Measurements from ENCODE around the gene CCND3.

Gene CCND3

DNA sequence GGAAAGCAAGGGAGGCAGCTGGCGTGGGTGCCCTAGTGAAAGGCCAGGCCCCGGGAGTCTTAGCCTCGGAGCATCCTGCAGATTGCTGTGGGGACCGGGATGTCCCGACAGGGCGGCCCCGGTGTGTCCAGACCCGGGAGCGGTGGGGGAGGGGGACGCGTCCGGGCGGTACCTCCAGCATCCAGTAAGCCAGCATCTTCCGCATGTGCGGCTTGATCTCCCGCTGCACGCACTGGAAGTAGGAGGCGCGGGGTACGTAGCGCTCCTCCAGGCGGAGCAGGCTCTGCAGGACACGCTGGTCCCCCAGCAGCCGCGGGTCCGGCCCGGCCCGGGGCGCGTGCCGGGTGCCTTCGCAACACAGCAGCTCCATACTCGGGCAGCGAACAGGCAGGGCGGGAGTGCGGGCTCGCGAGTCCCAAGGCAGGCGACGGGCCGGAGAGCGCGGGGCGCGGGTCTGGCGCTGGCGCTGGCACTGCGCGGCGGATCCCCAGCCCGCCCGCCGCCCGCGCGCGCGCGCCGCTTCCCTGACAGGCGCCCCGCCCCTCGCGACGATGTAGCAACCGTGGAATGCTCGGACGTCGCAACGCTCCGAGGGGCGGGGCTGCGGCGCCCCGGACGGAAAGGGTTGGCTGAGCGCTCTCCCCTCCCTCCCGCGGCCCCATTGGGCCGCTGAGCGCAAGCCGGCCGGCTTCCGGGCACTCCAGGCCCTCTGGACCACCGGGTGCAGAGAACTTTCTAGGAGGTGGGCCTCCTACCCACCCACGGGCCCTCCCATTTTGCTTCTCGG, at the start of gene CCND3:
TSS of gene CCND3 (minus strand) at position 529 of the 787 bp plus-strand sequence. CDS start at position 370, 159 bp downstream.
- peak; percentile 43 for DNase-seq

DNA sequence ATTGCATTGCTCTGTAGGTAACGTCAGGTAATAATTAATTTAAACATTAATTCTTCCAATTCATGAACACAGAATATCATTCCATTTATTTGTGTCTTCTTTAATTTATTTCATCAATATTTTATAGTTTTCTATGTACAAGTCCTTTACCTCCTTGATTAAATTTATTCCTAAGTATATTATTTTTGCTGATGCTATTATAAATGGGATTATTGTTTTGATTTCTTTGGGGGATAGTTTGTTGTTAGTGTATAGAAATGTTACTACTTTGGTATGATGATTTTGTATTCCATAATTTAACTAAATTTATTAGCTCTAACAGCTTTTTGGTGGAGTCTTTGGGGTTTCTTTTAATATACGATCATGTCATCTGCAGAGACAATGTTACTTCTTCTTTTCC, 44.7 kb upstream of the CCND3 start:
- no peak for DNase-seq

DNA sequence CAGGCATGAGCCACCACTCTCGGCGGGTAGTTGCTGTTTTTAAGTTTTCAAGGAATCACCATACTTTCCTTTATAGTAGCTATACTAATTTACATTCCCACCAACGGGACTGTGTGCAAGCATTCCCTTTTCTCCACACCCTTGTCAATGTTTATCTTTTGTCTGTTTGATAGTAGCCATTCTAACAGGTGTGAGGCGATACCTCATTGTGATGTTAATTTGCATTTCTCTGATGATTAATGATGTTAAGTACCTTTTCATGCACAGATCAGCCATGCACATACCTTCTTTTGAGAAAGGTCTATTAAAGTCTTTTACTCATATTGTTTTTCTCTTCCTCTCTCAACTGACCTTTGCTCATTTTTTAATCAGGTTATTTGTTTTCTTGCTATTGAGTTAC, 43.0 kb upstream of the CCND3 start:
- DNase-seq, result no peak

DNA sequence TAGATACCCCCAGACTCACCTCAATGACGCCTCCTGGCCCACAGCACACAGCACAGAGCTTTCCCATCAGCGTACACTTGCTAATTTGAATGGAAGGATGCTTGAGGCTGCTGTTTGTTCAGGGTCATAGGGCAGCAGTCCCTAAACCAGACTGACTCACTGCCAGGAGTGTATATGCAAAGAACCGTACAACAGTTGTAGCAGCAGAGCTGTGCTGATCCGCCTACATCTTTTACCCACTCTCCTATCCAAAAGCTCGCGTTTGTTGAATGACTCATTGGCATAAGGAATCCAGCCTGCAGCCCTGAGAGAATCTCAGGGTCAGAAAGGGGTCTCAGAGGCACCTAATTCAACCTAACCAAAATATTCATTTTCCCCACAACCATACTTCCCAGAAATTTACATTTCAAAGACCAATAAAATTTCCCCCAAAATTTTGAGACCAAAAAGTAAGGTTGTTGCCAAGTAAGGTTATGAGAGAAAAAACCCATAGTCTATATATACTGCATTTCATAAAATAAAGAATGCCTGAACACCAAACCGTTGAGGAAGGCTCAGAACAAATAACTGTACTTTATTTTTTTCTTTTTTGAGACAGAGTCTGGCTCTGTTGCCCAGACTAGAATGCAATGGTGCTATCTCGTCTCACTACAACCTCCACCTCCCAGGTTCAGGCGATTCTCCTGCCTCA, 35.3 kb upstream of the CCND3 start:
- no peak for DNase-seq

DNA sequence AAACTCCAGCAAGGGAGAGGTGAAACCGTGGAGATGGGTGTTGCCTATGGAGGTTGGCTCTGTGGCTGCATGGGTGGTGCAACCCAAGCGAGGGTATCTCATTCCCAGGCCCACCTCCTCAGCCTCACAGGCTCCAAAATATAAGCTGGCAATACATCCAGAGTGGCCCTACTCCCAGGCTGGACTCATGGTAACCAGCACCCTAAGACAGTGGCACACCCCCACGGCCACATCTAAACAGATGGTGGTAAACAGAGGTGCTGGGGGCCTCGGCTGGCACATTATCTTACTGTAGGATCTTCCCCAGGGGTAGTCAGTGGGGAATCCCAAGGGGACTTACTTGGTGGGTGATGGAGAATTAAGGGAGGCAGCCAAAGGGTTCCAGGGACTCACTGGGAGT, 33.7 kb upstream of the CCND3 start:
- DNase-seq, result no peak

GRCh38 chr6:41974281-41974825, 32.7 kb upstream of the CCND3 start:
- no peak for DNase-seq

- no peak for DNase-seq
Measured at GRCh38 chr6:41972826-41973225, 31.2 kb upstream of the CCND3 start.

DNA sequence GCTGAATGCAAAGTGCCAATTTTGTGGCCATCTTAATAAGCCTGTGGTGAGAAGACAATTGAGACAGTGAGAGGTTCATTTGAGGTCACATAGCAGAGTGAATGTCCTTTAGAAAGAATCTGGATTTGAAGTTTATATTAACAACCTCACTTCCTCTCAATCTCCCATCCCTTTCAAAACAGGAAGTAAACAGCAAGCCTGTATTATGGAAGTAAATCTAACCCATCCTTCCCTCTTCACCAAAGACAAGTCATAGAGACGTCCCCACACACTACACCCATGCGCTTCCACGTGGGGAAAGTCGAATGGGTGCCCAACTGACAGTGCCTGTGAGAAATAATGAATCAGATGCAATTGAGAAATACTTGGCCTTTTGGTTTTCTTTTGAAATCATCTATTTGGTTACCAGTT, 28.8 kb upstream of the CCND3 start:
- no peak for DNase-seq

DNA sequence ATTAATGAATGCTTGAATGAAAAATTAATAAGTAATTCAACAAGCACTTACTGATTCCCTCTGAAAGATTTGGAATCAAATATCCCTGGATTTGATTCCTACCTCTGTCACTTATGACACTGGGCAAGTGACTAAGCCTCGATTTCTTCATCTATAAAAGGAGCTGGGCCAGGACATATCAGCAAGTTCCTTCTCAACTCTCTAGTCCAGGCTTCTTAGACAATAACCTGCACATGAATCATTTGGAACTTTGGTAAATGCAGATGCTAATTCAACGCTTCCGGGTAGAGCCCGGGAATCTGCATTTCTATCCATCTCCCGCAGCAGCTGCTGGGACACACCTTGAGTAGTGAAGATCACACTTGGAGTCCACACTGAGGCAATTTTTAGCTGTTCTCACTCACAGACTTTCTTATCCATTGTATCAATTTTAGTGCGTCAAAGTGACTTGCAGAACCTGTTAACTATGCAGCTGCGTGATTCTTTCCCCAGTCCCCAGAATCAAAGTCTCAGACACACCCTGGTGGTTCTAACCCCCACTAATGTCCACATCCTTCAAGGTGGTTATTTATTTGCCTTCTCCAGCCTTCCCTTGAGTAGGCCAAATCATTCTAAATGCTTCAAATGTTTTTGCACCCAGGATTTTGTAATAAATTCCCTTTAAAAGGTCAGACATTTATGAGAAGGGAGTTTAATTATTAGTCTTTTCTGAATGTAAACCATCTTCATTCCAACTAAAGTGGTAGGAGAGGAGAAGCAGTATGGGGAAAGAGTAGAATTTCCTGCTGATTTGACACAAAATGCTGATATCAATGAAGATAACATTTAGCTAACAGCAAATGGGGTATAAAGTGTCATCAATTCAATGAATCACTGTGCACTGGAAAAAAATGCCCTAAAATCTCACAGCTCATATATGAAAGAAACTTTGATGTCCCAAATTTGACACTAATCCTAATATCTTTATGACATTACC, 26.0 kb upstream of the CCND3 start:
- no peak for DNase-seq

DNA sequence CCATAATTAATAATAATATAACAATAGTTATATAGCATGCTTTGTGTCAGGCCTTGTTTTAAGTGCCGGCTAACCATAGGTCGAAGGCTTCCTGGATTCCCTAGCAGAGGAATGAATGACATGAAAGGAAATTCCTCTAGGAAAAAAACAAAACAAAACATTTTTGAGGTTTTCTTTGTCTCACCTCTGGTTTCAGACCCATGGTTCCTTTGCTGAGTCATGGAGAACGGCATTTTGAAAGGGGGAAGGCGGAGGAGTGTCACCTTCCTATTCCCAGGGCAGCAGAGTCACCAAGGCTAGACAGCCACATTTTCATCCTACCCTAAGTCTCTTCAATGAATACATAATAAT, 25.3 kb upstream of the CCND3 start:
- no peak for DNase-seq

GRCh38 chr6:41966214-41966920, 24.8 kb upstream of the CCND3 start:
- DNase-seq, result no peak

- no peak for DNase-seq
Measured at GRCh38 chr6:41965429-41966213, 24.0 kb upstream of the CCND3 start.

- DNase-seq, result no peak
Measured at GRCh38 chr6:41964201-41964887, 22.7 kb upstream of the CCND3 start.

DNA sequence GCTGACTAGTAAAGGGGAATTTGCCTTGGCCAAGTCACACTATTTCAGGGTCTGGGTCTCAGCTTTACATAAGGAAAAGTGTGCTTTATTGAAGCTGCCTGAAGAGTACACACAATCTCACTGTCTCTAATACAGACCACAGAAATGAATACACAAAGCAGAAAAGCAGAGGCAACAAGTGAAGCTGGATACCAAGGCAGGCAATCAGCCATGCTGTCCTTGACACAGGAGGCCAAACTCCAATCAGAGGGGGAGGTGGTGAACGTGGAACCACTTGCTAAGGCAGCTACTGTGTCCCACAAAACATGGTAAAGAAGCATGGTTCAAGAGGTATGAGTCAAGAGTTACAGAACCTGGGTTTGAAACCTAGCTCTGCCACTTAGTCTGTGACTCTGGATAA, 21.8 kb upstream of the CCND3 start:
- no peak for DNase-seq

DNA sequence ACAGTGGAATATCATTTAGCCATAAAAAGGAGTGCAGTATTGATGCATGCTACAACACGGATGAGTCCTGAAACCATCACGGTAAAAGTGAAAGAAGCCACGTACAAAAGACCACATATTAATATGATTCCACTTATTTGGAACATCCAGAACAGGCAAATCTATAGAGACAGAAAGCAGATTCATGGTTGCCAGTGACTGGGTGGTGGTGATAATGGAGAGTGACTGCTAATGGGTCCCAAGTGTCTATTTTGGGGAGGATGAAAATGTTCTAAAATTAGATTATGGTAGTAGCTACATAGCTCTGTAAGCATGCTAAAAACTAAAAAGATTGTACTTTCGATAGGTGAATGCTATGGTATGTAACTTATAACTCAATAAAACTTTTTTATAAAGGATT, 18.4 kb upstream of the CCND3 start:
- no peak for DNase-seq

- DNase-seq, result no peak
Measured at GRCh38 chr6:41958022-41958856, 16.6 kb upstream of the CCND3 start.

GRCh38 chr6:41957117-41957516, 15.5 kb upstream of the CCND3 start:
- no peak for DNase-seq

DNA sequence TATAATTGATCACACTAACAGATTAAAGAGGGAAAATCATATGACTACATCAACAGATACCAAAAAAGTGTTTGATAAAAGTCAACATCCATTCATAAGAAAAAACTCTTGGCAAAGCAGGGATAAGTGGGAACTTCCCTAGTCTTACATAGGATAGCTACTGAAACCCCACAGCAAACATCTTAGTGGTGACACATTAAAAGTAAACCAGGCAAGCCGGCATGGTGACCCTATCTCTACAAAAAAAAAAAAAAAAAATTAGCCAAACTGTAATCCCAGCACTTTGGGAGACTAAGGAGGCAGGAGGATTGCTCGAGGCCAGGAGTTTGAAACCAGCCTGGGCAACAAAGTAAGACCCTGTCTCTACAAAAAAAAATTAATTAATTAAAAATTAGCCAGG, 13.8 kb upstream of the CCND3 start:
- no peak for DNase-seq

DNA sequence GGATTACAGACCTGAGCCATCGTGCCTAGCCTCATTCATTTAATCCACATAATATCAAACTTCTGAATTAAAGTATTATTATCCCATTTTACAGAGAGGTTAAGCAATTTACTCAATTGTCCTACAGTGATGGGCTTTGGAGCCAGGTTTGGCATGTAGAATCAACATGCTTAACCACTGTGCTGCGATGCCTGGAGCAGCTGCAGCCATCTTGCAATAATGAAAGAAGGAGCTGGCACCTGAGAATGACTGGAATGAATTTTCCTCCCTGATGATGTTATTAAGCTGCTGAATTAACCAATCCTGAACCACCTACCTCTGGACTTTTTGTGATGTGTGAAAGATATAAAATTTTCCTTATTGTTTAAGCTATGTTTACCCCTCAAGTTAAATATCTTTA, 13.1 kb upstream of the CCND3 start:
- DNase-seq, result no peak

DNA sequence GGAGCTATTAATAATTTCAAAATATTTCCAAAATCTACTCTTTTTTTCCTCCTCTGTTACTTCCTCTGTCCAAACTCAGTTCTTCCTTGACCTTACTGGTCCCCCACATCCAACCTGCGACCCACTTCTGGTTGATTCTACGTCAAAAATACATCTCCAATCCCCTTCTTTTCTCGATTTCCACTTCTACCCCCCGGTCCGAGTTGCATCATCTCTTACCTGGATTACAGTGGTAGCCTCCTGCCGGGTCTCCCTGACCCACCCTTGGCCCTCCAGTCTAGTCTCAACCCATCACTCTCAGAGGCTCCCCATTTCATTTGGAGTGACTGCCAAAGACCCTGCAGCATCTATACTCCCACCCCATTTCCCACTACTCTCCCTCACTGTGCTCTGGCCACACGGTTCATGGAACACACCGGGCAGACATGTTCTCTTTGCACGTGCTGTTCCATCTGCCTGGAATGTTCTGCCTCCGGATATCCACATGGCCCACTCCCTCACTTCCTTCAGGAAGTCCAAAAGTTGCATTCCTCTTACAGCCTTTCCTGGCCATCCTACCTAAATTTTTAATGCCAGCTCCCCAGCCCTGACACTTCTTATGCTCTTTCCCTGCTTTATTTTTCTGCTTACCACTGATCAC, 6.1 kb upstream of the CCND3 start:
- DNase-seq, result no peak
